GM10266 (cell line): ENCODE results near the gene LSM14B.
A peak's percentile ranks its signal among the peaks of the same experiment; 100 is the strongest.
"Not testable (repeated sequence)": the region's sequence is repeated elsewhere in the genome, so short reads cannot be mapped to it uniquely, and the experiment has no call there.

ENCODE experiments used
- DNase-seq: peaks from one replicate; pipeline ENCODE4 v3.0.0; 2012; ENCODE audit errors: extremely low spot score
- TF ChIP-seq, protein P1 (sequence below): IDR thresholded peaks from 2 replicates; pipeline ENCODE4 v1.5.1; 2012; ENCODE audit warnings: mild to moderate bottlenecking, low read depth; ENCODE audit not compliant: control insufficient read depth, insufficient read depth; ENCODE audit errors: missing control alignments

LSM14B gene

DNA sequence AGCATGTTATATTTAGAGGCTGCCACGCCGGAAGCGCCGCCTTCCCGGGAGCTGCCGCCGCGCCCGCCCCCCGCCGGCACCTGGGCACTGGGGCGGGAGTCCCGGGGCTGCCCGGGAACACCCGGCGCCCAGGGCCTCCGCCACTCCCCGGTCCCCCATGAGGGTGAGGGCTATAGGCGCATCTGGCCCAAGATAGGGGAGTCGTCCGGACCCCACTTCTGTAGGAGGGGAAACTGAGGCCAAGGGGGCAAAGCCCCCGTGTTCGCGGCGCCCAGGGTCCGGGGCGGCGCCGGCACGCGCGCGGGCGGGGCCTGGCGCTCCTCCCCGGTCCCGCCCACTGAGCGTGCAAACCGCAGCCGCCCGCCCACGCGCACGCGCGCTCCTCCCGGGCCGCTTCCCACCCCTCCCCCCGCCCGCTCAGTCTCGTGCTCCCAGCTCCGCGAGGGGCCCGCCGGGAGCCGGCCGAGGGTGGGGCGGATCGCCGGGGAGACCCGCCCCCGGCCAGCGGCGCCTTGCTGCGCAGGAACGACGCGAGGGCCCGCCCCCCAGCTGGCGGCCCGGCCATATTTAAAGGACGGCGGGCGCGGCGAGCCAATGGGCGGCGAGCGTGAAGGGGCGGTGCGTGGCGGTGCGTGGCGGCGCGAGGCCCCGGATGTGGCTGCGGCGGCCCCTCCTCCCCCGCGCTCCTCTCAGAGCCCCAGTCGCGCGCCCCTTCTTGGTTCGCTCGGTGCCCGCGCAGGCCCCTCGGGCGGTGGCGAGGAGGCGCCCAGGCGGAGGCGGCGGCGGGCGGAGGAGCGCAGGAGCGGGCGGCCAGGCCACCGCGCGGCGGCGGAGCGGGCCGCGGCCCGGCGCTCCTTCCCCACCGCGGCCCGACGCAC lies at the start of gene LSM14B:
Gene LSM14B (plus strand): TSS at position 700 of the 878 bp plus-strand sequence. CDS start 192 bp downstream, outside the sequence.
- peak; percentile 100 for DNase-seq
- TF ChIP-seq, protein P1, sequence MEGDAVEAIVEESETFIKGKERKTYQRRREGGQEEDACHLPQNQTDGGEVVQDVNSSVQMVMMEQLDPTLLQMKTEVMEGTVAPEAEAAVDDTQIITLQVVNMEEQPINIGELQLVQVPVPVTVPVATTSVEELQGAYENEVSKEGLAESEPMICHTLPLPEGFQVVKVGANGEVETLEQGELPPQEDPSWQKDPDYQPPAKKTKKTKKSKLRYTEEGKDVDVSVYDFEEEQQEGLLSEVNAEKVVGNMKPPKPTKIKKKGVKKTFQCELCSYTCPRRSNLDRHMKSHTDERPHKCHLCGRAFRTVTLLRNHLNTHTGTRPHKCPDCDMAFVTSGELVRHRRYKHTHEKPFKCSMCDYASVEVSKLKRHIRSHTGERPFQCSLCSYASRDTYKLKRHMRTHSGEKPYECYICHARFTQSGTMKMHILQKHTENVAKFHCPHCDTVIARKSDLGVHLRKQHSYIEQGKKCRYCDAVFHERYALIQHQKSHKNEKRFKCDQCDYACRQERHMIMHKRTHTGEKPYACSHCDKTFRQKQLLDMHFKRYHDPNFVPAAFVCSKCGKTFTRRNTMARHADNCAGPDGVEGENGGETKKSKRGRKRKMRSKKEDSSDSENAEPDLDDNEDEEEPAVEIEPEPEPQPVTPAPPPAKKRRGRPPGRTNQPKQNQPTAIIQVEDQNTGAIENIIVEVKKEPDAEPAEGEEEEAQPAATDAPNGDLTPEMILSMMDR = no peak

DNA sequence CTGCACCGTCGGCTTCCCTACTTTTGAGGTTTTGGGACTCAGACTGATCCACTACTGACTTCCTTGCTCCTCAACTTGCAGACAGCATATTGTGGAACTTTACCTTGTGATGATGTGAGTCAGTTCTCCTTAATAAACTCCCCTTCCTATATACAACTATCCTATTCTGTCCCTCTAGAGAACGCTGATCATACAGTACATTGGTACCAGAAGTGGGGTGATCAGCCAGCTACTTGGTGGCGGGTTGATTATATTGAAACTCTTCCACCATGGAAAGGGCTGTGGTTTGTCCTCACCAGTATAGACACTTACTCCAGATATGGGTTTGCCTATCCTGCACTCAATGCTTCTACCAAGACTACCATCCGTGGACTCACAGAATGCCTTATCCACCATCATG lies 49.0 kb upstream of the LSM14B start:
- TF ChIP-seq, protein P1 = no peak
- no peak for DNase-seq

DNA sequence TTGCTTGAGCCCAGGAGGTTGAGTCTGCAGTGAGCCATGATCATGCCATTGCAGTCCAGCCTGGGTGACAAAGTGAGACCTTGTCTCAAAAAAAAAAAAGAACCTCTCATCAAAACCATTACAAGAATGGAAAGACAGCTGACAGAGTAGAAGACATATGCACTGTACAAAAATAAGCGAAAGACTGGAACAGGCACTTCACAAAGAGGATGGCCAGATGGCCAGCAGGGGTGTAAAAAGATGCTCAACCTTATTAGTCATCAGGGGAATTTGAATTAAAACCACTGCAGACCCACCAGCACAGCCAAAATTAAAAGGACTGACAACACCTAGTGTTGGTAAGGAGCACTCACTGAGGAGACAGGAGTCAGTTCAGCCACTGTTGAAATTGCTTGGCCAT lies 43.1 kb upstream of the LSM14B start:
- TF ChIP-seq, protein P1 = no peak
- DNase-seq = no peak

DNA sequence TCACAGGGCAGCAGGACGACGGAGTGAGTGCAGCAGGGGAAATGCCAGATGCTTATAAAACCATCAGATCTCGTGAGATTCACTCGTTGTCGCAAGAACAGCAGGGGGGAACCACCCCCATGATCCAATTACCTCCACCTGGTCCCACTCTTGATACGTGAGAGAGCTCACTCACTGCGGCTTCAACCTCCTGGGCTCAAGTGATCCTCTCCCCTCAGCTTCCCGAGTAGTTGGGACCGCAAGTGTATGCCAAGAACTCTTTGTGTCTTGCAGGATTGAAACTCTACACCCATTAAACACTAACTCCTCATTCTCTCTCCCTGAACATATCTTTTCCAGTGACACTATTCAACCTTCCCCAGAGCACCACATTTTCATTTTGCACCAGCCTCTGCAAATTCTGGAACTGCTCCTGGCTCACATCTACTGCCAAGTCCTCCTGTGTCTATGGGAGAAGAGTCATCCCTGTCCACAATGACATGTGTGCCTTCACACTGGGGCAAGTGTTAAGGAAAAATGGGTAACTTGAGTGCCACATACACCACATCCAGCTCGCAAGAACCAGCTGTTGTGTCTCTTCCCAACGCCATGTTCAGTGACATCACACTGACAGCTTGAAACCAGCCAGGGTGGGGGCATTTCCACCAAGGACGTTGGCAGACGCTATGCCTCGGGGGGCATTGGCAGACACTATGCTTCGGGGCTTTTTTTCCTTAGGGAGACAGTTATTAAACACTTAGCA lies 41.9 kb upstream of the LSM14B start:
- DNase-seq = no peak
- TF ChIP-seq, protein P1 = no peak

DNA sequence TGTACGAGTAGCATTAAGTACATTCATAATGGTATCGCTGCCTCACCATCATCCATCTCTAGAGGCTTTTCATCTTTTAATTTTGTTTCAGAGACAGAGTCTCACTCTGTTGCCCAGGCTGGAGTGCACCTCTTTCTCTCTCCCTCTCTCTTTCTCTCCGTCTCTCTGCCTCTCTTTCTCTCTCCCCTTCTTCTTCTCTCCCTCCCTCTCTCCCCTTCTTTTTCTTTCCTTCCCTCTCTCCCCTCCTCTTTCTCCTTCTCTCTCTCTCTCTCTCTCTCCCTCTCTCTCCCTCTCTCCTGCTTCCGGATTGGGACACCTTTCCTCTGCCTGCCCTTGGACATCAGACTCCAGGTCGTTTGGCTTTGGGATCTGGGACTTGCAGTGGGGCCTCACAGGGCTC lies 39.0 kb upstream of the LSM14B start:
- TF ChIP-seq, protein P1 = no peak
- DNase-seq = no peak

DNA sequence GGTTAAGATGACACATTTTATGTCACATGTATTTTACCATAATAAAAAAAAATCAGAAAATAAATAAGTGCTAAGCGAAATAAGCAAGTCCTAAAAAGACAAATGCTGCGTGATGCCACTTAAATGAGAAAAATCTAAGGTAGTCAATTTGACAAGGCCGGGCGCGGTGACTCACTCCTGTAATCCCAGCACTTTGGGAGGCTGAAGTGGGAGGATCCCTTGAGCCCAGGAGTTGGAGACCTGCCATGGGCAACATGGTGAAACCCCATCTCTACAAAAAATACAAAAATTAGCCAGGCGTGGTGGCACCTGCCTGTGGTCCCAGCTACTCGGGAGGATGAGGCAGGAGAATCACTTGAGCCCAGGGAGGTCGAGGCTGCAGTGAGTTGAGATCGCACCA lies 38.1 kb upstream of the LSM14B start:
- not testable (repeated sequence) for DNase-seq

DNA sequence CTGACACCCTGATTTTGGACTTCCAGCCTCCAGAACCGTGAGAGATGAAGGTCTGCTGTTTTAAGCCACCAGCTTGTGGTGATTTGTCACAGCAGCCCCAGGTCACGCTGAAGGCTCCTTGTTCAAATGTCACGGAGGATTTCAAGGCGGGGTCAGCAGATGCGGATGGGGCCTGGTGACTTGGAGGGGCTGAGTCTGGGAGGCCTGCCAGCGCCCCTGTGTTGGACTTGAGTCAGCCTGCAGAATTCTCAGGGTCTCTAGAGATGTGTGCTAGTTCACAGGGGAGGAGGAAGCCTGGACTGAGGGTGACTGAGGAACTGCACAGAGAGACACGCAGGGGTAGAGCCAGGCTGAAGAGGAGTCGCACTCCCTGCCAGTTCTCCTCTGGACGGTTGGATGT lies 37.1 kb upstream of the LSM14B start:
- TF ChIP-seq, protein P1 = no peak
- no peak for DNase-seq
